ENCODE measurements around the gene APOL4. TPM values are rescaled to one million over a fixed set of nuclear protein-coding genes. Genes with fewer than 3 reads are reported as not detected.
A peak's percentile ranks its signal among the peaks of the same experiment; 100 is the strongest.
"Not testable (repeated sequence)": the region's sequence is repeated elsewhere in the genome, so short reads cannot be mapped to it uniquely, and the experiment has no call there.

Gene APOL4
- total RNA-seq, 2 donors from 2014 or later = 0.52 to 18.1 TPM

GRCh38 chr22:36204001-36204631 lies 2.5 kb upstream of the APOL4 start:
- no peaks in the 10 kb centered on the region for H3K36me3 ChIP-seq (replicated peaks in 1 of 2; ENCODE audit: insufficient read depth in 1 of 2, low read depth in 2 of 2)
- H3K27me3 ChIP-seq = no peaks in the 10 kb centered on the region
- 70 to 77% methylated on average over 8 of the region's 8 CpGs for WGBS, 2 donors
- H3K4me1 ChIP-seq = peaks cover 19% of the 10 kb centered on the region
- DNase-seq (no peak), ATAC-seq (no peak)
- H3K9me3 ChIP-seq = no peaks in the 10 kb centered on the region
- H3K4me3 ChIP-seq = no peak overlapping the region
- TF ChIP-seq CTCF (IDR thresholded peaks at IDR 0.05) (no peak), POLR2A (IDR thresholded peaks at IDR 0.05) (no peak)
- intact Hi-C loops (cut with DNase I) = no loop called here
- H3K27ac ChIP-seq = no peak overlapping the region

- H3K4me1 ChIP-seq = peaks cover 19% of the 10 kb centered on the region
- WGBS, 2 donors = 54 to 56% methylated on average over 7 of the region's 7 CpGs
- intact Hi-C loops (cut with DNase I); H3K27me3 ChIP-seq; ATAC-seq; H3K9me3 ChIP-seq; DNase-seq; H3K4me3 ChIP-seq; H3K36me3 ChIP-seq (replicated peaks in 1 of 2; ENCODE audit: insufficient read depth in 1 of 2, low read depth in 2 of 2): not testable (repeated sequence)
- H3K27ac ChIP-seq = peak overlapping the region in 1 of 4 donors; percentile 54
Observed at GRCh38 chr22:36203441-36203840, 1.8 kb upstream of the APOL4 start.

- H3K36me3 ChIP-seq (replicated peaks in 1 of 2; ENCODE audit: insufficient read depth in 1 of 2, low read depth in 2 of 2); H3K27me3 ChIP-seq; H3K9me3 ChIP-seq; intact Hi-C loops (cut with DNase I); H3K4me3 ChIP-seq: not testable (repeated sequence)
- ATAC-seq = peak; percentile 74
- DNase-seq = peak; percentile 57 to 81 (median 64)
- H3K27ac ChIP-seq = peak overlapping the region in 2 of 4 donors; percentile 39 to 54
- 14 to 20% methylated on average over 8 of the region's 8 CpGs for WGBS, 2 donors
- peak in 4 of 7 experiments; percentile 1 to 49 (median 36) for TF ChIP-seq CTCF (IDR thresholded peaks at IDR 0.05)
- H3K4me1 ChIP-seq = peaks cover 19% of the 10 kb centered on the region
Observed at GRCh38 chr22:36202906-36203305, 1.3 kb upstream of the APOL4 start.

- ATAC-seq; DNase-seq; H3K36me3 ChIP-seq (replicated peaks in 1 of 2; ENCODE audit: insufficient read depth in 1 of 2, low read depth in 2 of 2); H3K27me3 ChIP-seq; H3K27ac ChIP-seq; intact Hi-C loops (cut with DNase I); H3K4me3 ChIP-seq; H3K9me3 ChIP-seq: not testable (repeated sequence)
- H3K4me1 ChIP-seq = peaks cover 19% of the 10 kb centered on the region
- WGBS, 2 donors = 48 to 83% methylated on average over 1 to 2 of the region's 5 CpGs
Observed at GRCh38 chr22:36201025-36201424, 584 bp downstream of the APOL4 start.

- no peak for TF ChIP-seq CTCF (IDR thresholded peaks at IDR 0.05)
- TF ChIP-seq POLR2A (IDR thresholded peaks at IDR 0.05) = no peak
- ATAC-seq (no peak), DNase-seq (no peak)
- Histone ChIP-seq H3K36me3 (replicated peaks in 1 of 2; ENCODE audit: insufficient read depth in 1 of 2, low read depth in 2 of 2) (no peaks in the 10 kb centered on the region), H3K4me3 (no peak overlapping the region), H3K27ac (no peak overlapping the region), H3K4me1 (peaks cover 19% of the 10 kb centered on the region), H3K9me3 (no peaks in the 10 kb centered on the region), H3K27me3 (no peaks in the 10 kb centered on the region)
- 45 to 75% methylated on average over 4 to 5 of the region's 5 CpGs for WGBS, 2 donors
- intact Hi-C loops (cut with DNase I) = no loop called here
Observed at GRCh38 chr22:36199001-36199551, 2.5 kb downstream of the APOL4 start.

GRCh38 chr22:36198536-36198935 lies 3.1 kb downstream of the APOL4 start:
- H3K27ac ChIP-seq = no peak overlapping the region
- no peak for ATAC-seq
- no peak for DNase-seq
- no peaks in the 10 kb centered on the region for H3K27me3 ChIP-seq
- no peaks in the 10 kb centered on the region for H3K9me3 ChIP-seq
- no peaks in the 10 kb centered on the region for H3K36me3 ChIP-seq (replicated peaks in 1 of 2; ENCODE audit: insufficient read depth in 1 of 2, low read depth in 2 of 2)
- no peak overlapping the region for H3K4me3 ChIP-seq
- H3K4me1 ChIP-seq = peaks cover 19% of the 10 kb centered on the region
- WGBS, 2 donors = 83 to 87% methylated on average over 3 of the region's 3 CpGs
- TF ChIP-seq CTCF (IDR thresholded peaks at IDR 0.05) (no peak), POLR2A (IDR thresholded peaks at IDR 0.05) (no peak)
- intact Hi-C loops (cut with DNase I) = no loop called here
